CD14-positive monocyte (primary cell): ENCODE results near the gene SRSF2. TPM values are rescaled to one million over a fixed set of nuclear protein-coding genes. Genes with fewer than 3 reads are reported as not detected.

Experiments used
- DNase-seq, 3 donors: peaks; one replicate each; pipeline ENCODE4 v3.0.0-alpha.2; 2011 to 2022
- H2AFZ ChIP-seq: 2 replicates; pipeline ENCODE4 v1.6.0; 2012; ENCODE audit warnings: mild to moderate bottlenecking, low read depth, low read length, inconsistent platforms; ENCODE audit not compliant: insufficient read depth, poor library complexity, severe bottlenecking
- H3K27ac ChIP-seq, 2 donors: 1 replicate in 1 of 2; 2 replicates in 1 of 2; pipeline ENCODE4 v1.5.1; 2012 to 2013; ENCODE audit warnings: low read length in 2 of 2, control low read depth in 1 of 2, inconsistent platforms in 1 of 2, low read depth in 1 of 2, mild to moderate bottlenecking in 1 of 2
- H3K27me3 ChIP-seq, 2 donors: one replicate each; pipeline versions ENCODE4 v1.6.0 to v1.6.1; 2011 to 2013; ENCODE audit warnings: low read length in 2 of 2; ENCODE audit not compliant: control insufficient read depth in 2 of 2, insufficient read depth in 2 of 2
- H3K36me3 ChIP-seq, 2 donors: replicated peaks in 1 of 2; 1 replicate in 1 of 2; 2 replicates in 1 of 2; pipeline versions ENCODE4 v1.5.1 to v1.6.1; 2012 to 2013; ENCODE audit warnings: low read length in 2 of 2, control low read depth in 1 of 2, inconsistent platforms in 1 of 2, mild to moderate bottlenecking in 1 of 2; ENCODE audit not compliant: insufficient read depth in 2 of 2, control insufficient read depth in 1 of 2
- H3K4me1 ChIP-seq, 2 donors: 1 replicate in 1 of 2; 2 replicates in 1 of 2; pipeline versions ENCODE4 v1.5.1 to v1.6.1; 2012 to 2013; ENCODE audit warnings: low read length in 2 of 2, control low read depth in 1 of 2, inconsistent platforms in 1 of 2, mild to moderate bottlenecking in 1 of 2, moderate library complexity in 1 of 2; ENCODE audit not compliant: insufficient read depth in 2 of 2, control insufficient read depth in 1 of 2
- H3K4me2 ChIP-seq: replicated peaks from 2 replicates; pipeline ENCODE3; 2012; ENCODE audit warnings: low read length, moderate library complexity, mild to moderate bottlenecking; ENCODE audit not compliant: poor library complexity, severe bottlenecking; ENCODE audit errors: extremely low read depth
- H3K4me3 ChIP-seq, 3 experiments: fragments of 200-600 bp in 1 of 3; sonication (generic) in 1 of 3; replicated peaks in 1 of 3; 1 replicate in 2 of 3; 2 replicates in 1 of 3; pipeline ENCODE4 v1.5.1; 2011 to 2013; ENCODE audit warnings: low read length in 3 of 3, mild to moderate bottlenecking in 3 of 3, control low read depth in 2 of 3, low read depth in 2 of 3, inconsistent platforms in 1 of 3, moderate library complexity in 1 of 3
- H3K79me2 ChIP-seq: 2 replicates; pipeline ENCODE4 v1.6.0; 2012; ENCODE audit warnings: mild to moderate bottlenecking, control low read depth, inconsistent platforms, low read length, moderate library complexity; ENCODE audit not compliant: insufficient read depth
- H3K9ac ChIP-seq: 2 replicates; pipeline ENCODE4 v1.6.0; 2017; ENCODE audit warnings: low read length, mild to moderate bottlenecking; ENCODE audit not compliant: insufficient read depth, poor library complexity, severe bottlenecking
- H3K9me3 ChIP-seq, 2 donors: replicated peaks in 1 of 2; 1 replicate in 1 of 2; 2 replicates in 1 of 2; pipeline versions ENCODE4 v1.5.1 to v1.6.1; 2012 to 2013; ENCODE audit warnings: low read length in 2 of 2, control low read depth in 1 of 2; ENCODE audit not compliant: control insufficient read depth in 1 of 2, insufficient read depth in 1 of 2
- H4K20me1 ChIP-seq: 2 replicates; pipeline ENCODE4 v1.6.0; 2012; ENCODE audit warnings: mild to moderate bottlenecking, low read length, control low read depth, moderate library complexity; ENCODE audit not compliant: insufficient read depth
- H3K27ac Mint-ChIP-seq, 7 donors: one replicate each; pipeline ENCODE4 v1.8.0; 2020; ENCODE audit warnings: mild to moderate bottlenecking in 7 of 7, mixed read lengths in 7 of 7, moderate library complexity in 6 of 7, inconsistent platforms in 2 of 7
- H3K27me3 Mint-ChIP-seq, 3 donors: one replicate each; pipeline ENCODE4 v1.8.0; 2021 to 2022; ENCODE audit warnings: low read depth in 3 of 3, mild to moderate bottlenecking in 3 of 3, mixed read lengths in 3 of 3, moderate library complexity in 3 of 3, inconsistent platforms in 1 of 3
- H3K36me3 Mint-ChIP-seq, 2 donors: one replicate each; pipeline ENCODE4 v1.8.0; 2020; ENCODE audit warnings: mixed read lengths in 2 of 2, inconsistent platforms in 1 of 2, mild to moderate bottlenecking in 1 of 2
- H3K4me1 Mint-ChIP-seq: one replicate; pipeline ENCODE4 v1.8.0; 2020; ENCODE audit warnings: mild to moderate bottlenecking, mixed read lengths
- H3K4me3 Mint-ChIP-seq, 2 donors: one replicate each; pipeline ENCODE4 v1.8.0; 2020; ENCODE audit warnings: mild to moderate bottlenecking in 2 of 2, mixed read lengths in 2 of 2, moderate library complexity in 1 of 2
- H3K9me3 Mint-ChIP-seq, 7 donors: one replicate each; pipeline ENCODE4 v1.8.0; 2020 to 2022; ENCODE audit warnings: mixed read lengths in 7 of 7, mild to moderate bottlenecking in 6 of 7, moderate library complexity in 6 of 7, inconsistent platforms in 2 of 7
- CTCF ChIP-seq: fragments of 200-600 bp; IDR thresholded peaks from one replicate; pipeline ENCODE4 v1.8.0; 2022; ENCODE audit warnings: antibody characterized with exemption, mild to moderate bottlenecking
- WGBS: methylation state at CpG from one replicate; pipeline ENCODE4 v1.1.5; 2013; ENCODE audit warnings: missing lambda C conversion rate; ENCODE audit not compliant: insufficient coverage; 5-methylcytosine and 5-hydroxymethylcytosine counted together
- intact Hi-C, 2 donors: fragments of 100-400 bp; cut with micrococcal nuclease; formaldehyde crosslinking; loops; one replicate each; pipeline versions ENCODE4 v1.15.0 to v1.15.1; 2023
- polyA plus RNA-seq, 3 donors: library from polyadenylated mRNA; depleted of rRNA in 1 of 3; unstranded in 2 of 3; stranded (reverse) in 1 of 3; fragments of 300-500 nt in 2 of 3; fragments of >200 nt in 1 of 3; fragmentation: Illumina TruSeq in 2 of 3; gene quantifications; 1 replicate in 2 of 3; 2 replicates in 1 of 3; pipeline ENCODE4 v1.2.3, GENCODE V29; 2012 to 2021

The SRSF2 gene
- polyA plus RNA-seq, 3 donors, result 124 to 386 (median 125) TPM

- H3K27ac Mint-ChIP-seq, result no peak overlapping the region
- DNase-seq, result no peak
- TF ChIP-seq CTCF, result no peak
- H3K9me3 Mint-ChIP-seq, result peaks cover 0 to 2% (median 0%) of the 10 kb centered on the region in 7 donors
- intact Hi-C loops, result no loop called here
- H3K27me3 Mint-ChIP-seq, result no peaks in the 10 kb centered on the region
- Histone ChIP-seq H2AFZ (no peak overlapping the region), H3K9ac (no peak overlapping the region), H3K9me3 (no peaks in the 10 kb centered on the region), H3K79me2 (no peaks in the 10 kb centered on the region), H3K4me3 (no peak overlapping the region), H3K27me3 (no peaks in the 10 kb centered on the region), H3K27ac (no peak overlapping the region), H4K20me1 (no peaks in the 10 kb centered on the region), H3K36me3 (peaks cover 30 to 88% of the 10 kb centered on the region in 2 donors), H3K4me1 (no peaks in the 10 kb centered on the region), H3K4me2 (no peak overlapping the region)
- H3K36me3 Mint-ChIP-seq, result peaks cover 41 to 91% of the 10 kb centered on the region in 2 donors
- peaks cover 4% of the 10 kb centered on the region for H3K4me1 Mint-ChIP-seq
- 100% methylated on average over 1 of the region's 4 CpGs for WGBS
- no peak overlapping the region for H3K4me3 Mint-ChIP-seq
Measured at GRCh38 chr17:76752006-76752405, 14.9 kb upstream of the SRSF2 start.

- H4K20me1 ChIP-seq, result no peaks in the 10 kb centered on the region
- Mint-ChIP-seq H3K27ac (no peak overlapping the region), H3K4me1 (peaks cover 4% of the 10 kb centered on the region), H3K27me3 (no peaks in the 10 kb centered on the region), H3K9me3 (no peaks in the 10 kb centered on the region), H3K4me3 (no peak overlapping the region), H3K36me3 (peaks cover 41 to 91% of the 10 kb centered on the region in 2 donors)
- H3K9ac ChIP-seq, result no peak overlapping the region
- H3K4me2 ChIP-seq, result no peak overlapping the region
- no peak overlapping the region for H3K27ac ChIP-seq
- H2AFZ ChIP-seq, result no peak overlapping the region
- peaks cover 30 to 88% of the 10 kb centered on the region in 2 donors for H3K36me3 ChIP-seq
- WGBS, result no CpG with 5 or more reads among the region's 3 CpGs
- no peak for DNase-seq
- H3K79me2 ChIP-seq, result no peaks in the 10 kb centered on the region
- no peak for TF ChIP-seq CTCF
- no peaks in the 10 kb centered on the region for H3K9me3 ChIP-seq
- no peaks in the 10 kb centered on the region for H3K27me3 ChIP-seq
- no peak overlapping the region for H3K4me3 ChIP-seq
- intact Hi-C loops, result no loop called here
- no peaks in the 10 kb centered on the region for H3K4me1 ChIP-seq
Measured at GRCh38 chr17:76751416-76751993, 14.4 kb upstream of the SRSF2 start.
